GM19193 (cell line): Measurements from ENCODE around the gene SLC35F1.

Source experiments
- POLR2A ChIP-seq: IDR thresholded peaks from 4 replicates; pipeline ENCODE4 v1.6.1; 2011; ENCODE audit not compliant: insufficient read depth, insufficient read length; ENCODE audit errors: extremely low read depth

Gene SLC35F1

GRCh38 chr6:118285791-118286190, 378.7 kb downstream of the SLC35F1 start:
- no peak for TF ChIP-seq POLR2A

DNA sequence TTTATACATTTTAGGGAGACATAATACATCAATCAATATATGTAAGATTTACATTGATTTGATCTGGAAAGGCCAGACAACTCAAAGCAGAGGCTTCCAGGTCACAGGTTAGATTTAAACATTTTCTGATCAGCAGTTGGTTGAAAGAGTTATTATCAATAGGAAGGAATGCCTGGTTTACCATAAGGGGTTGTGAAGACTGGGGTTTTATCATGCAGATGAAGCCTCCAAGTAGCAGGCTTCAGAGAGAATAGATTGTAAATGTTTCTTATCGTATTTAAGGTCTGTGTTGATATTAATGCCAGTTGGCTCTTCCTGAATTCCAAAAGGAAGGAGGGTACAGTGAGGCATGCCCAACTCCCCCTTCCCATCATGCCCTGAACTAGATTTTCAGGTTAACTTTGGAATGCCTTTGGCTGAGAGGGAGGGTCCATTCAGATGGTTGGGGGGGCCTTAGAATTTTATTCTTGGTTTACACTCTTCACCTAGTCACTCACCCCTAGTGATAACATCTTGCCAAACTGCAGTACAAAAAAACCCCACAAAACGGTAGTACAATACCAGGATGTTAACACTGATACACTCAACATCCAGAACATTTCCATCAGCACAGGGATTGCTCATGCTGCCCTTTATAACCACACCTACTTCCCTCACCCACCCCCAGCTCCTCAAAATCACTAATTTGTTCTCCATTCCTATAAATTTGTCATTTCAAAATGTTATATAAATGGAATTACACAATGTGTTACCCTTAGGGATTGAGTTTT, 381.5 kb downstream of the SLC35F1 start:
- TF ChIP-seq POLR2A, result no peak

GRCh38 chr6:118292558-118292957, 385.5 kb downstream of the SLC35F1 start:
- TF ChIP-seq POLR2A, result no peak

- TF ChIP-seq POLR2A, result no peak
These were observed 387.8 kb downstream of the SLC35F1 start for GRCh38 chr6:118294906-118295305.

GRCh38 chr6:118295336-118295735, 388.3 kb downstream of the SLC35F1 start:
- no peak for TF ChIP-seq POLR2A

DNA sequence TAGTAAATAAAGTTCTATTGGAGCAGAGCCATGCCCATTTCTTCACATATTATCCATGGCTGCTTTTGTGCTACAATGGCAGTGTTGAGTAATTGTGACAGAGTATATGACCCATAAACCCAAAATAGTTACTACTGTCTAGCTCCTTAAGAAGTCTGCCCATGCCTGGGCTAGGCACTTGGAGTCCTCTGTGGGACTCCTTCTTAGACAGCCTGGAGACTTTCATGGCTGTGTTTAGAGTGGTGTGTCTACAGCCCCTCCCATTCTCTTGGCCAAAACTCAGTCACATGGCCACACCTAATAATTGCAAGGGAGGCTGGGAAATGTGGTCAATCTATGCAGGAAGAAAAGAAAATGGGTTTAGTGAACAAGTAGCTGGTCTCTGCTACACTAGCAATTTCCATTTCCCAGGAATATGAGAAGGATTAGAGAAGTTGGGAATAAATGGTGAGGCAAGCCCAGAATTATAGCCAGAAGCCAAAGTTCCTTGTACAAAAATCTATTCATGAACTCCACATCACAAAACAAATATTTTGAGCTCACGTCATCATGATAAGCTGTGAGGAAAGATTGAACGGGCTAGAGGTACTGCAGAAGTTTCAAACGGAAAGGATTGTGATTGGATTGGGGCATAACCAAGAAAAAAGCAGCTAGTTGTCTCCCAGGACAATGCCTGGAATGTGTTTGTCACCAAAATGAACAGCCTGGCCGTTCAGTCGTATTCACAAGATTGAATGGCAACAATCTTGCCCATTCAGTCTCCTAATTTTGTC, 389.3 kb downstream of the SLC35F1 start:
- no peak for TF ChIP-seq POLR2A

- no peak for TF ChIP-seq POLR2A
These were observed 390.8 kb downstream of the SLC35F1 start for GRCh38 chr6:118297821-118298220.

- no peak for TF ChIP-seq POLR2A
These were observed 391.7 kb downstream of the SLC35F1 start for GRCh38 chr6:118298476-118299427.

GRCh38 chr6:118299457-118299856, 392.4 kb downstream of the SLC35F1 start:
- TF ChIP-seq POLR2A, result no peak

- TF ChIP-seq POLR2A, result no peak
These were observed 397.3 kb downstream of the SLC35F1 start for GRCh38 chr6:118304321-118304720.

DNA sequence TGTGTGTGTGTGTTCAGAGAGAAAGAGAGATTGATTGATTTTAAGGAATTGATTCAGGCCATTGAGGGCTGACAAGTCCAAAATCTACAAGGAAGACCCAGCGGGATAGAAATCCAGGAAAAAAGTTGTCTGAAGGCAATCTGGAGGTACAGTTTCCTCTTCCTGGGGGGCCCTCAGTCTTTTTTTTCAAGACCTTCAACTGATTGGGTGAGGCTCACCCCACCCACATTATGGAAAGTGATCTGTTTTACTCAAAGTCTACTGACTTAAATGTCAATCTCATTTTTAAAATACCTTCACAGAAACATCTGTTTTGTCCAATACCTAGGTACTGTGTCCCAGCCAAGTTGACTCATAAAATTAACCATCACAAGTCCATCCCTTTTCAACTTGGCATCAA, 398.0 kb downstream of the SLC35F1 start:
- TF ChIP-seq POLR2A, result no peak

GRCh38 chr6:118306392-118307238, 399.6 kb downstream of the SLC35F1 start:
- TF ChIP-seq POLR2A, result no peak

- TF ChIP-seq POLR2A, result no peak
These were observed 400.5 kb downstream of the SLC35F1 start for GRCh38 chr6:118307581-118307980.
